B cell (primary cell): ENCODE data around the gene COL2A1. TPM values are rescaled to one million over a fixed set of nuclear protein-coding genes. Genes with fewer than 3 reads are reported as not detected.

Experiments
- ATAC-seq: fragments of 200-7000 bp; cut with Tn5 transposase; one replicate; pipeline ENCODE4 v1.10.0; 2021; ENCODE audit warnings: low read depth, mild to moderate bottlenecking, moderate number of reproducible peaks, moderate library complexity
- CTCF ChIA-PET: fragments of 350-600 bp; sonication (Branson Sonifier 250); formaldehyde crosslinking; loops from one replicate; lab custom pipeline; 2021; ENCODE audit warnings: antibody characterized with exemption, inconsistent platforms; lab: Charles Lee
- POLR2A ChIA-PET: fragments of 350-600 bp; sonication (Branson Sonifier 250); formaldehyde crosslinking; loops from one replicate; lab custom pipeline; 2021; ENCODE audit warnings: antibody characterized with exemption; lab: Charles Lee
- DNase-seq: peaks from one replicate; pipeline ENCODE4 v3.0.0; 2013
- H2AFZ ChIP-seq: 2 replicates; pipeline ENCODE4 v1.6.1; 2012; ENCODE audit warnings: mild to moderate bottlenecking, low read depth, low read length; ENCODE audit not compliant: insufficient read depth, poor library complexity, severe bottlenecking
- H3K27ac ChIP-seq, 2 donors: 1 replicate in 1 of 2; 2 replicates in 1 of 2; pipeline ENCODE4 v1.5.1; 2012 to 2013; ENCODE audit warnings: low read length in 2 of 2, mild to moderate bottlenecking in 2 of 2, moderate library complexity in 1 of 2
- H3K27me3 ChIP-seq, 4 experiments: fragments of 200-600 bp in 1 of 4; sonication (generic) in 1 of 4; replicated peaks in 1 of 4; 1 replicate in 2 of 4; 2 replicates in 2 of 4; pipeline versions ENCODE4 v1.6.1 to v1.7.0; 2013 to 2016; ENCODE audit warnings: low read length in 3 of 4, mild to moderate bottlenecking in 2 of 4, mixed read lengths in 1 of 4, moderate library complexity in 1 of 4; ENCODE audit not compliant: insufficient read depth in 4 of 4, control insufficient read depth in 3 of 4; ENCODE audit errors: control extremely low read depth in 1 of 4
- H3K36me3 ChIP-seq, 2 experiments: replicated peaks in 1 of 2; 1 replicate in 1 of 2; 2 replicates in 1 of 2; pipeline versions ENCODE4 v1.6.1 to v1.7.1; 2013; ENCODE audit warnings: low read length in 1 of 2; ENCODE audit not compliant: insufficient read depth in 2 of 2, control insufficient read depth in 1 of 2; ENCODE audit errors: control extremely low read depth in 1 of 2, extremely low read depth in 1 of 2
- H3K4me1 ChIP-seq, 2 donors: fragments of 200-600 bp in 1 of 2; sonication (generic) in 1 of 2; 1 replicate in 1 of 2; 2 replicates in 1 of 2; pipeline versions ENCODE4 v1.5.1 to v1.6.1; 2013 to 2017; ENCODE audit warnings: low read length in 2 of 2; ENCODE audit not compliant: control insufficient read depth in 2 of 2, insufficient read depth in 2 of 2
- H3K4me2 ChIP-seq: replicated peaks from 2 replicates; pipeline ENCODE3; 2012; ENCODE audit warnings: mild to moderate bottlenecking, low read depth, low read length; ENCODE audit not compliant: poor library complexity, severe bottlenecking
- H3K4me3 ChIP-seq, 5 experiments: fragments of 200-600 bp in 1 of 5; sonication (generic) in 1 of 5; 1 replicate in 3 of 5; 2 replicates in 2 of 5; pipeline versions ENCODE4 v1.5.1 to v1.7.0; 2011 to 2016; ENCODE audit warnings: low read length in 4 of 5, mild to moderate bottlenecking in 4 of 5, low read depth in 2 of 5, control low read depth in 1 of 5, moderate library complexity in 1 of 5; ENCODE audit not compliant: insufficient read depth in 1 of 5; ENCODE audit errors: control extremely low read depth in 1 of 5, extremely low read depth in 1 of 5
- H3K79me2 ChIP-seq: fragments of 200-600 bp; sonication (generic); one replicate; pipeline ENCODE4 v1.6.0; 2016; ENCODE audit warnings: low read length; ENCODE audit not compliant: control insufficient read depth, insufficient read depth
- H3K9ac ChIP-seq: fragments of 200-600 bp; sonication (generic); 2 replicates; pipeline ENCODE4 v1.6.1; 2017; ENCODE audit warnings: mild to moderate bottlenecking, low read length, moderate library complexity
- H3K9me3 ChIP-seq, 3 donors: one replicate each; pipeline versions ENCODE4 v1.6.1 to v1.7.1; 2013; ENCODE audit warnings: low read length in 2 of 3; ENCODE audit not compliant: control insufficient read depth in 2 of 3, insufficient read depth in 1 of 3; ENCODE audit errors: control extremely low read depth in 1 of 3
- H4K20me1 ChIP-seq: 2 replicates; pipeline ENCODE4 v1.6.0; 2012; ENCODE audit warnings: mild to moderate bottlenecking, low read length; ENCODE audit not compliant: insufficient read depth, control insufficient read depth, poor library complexity, severe bottlenecking
- H3K27ac Mint-ChIP-seq: one replicate; pipeline ENCODE4 v1.8.0; 2021; ENCODE audit warnings: mixed read lengths
- H3K27me3 Mint-ChIP-seq: one replicate; pipeline ENCODE4 v1.8.0; 2021; ENCODE audit warnings: mixed read lengths
- H3K4me1 Mint-ChIP-seq: one replicate; pipeline ENCODE4 v1.8.0; 2021; ENCODE audit warnings: mixed read lengths
- H3K4me3 Mint-ChIP-seq: one replicate; pipeline ENCODE4 v1.8.0; 2021; ENCODE audit warnings: mixed read lengths
- H3K9me3 Mint-ChIP-seq: one replicate; pipeline ENCODE4 v1.8.0; 2022; ENCODE audit warnings: mixed read lengths; ENCODE audit not compliant: insufficient read depth
- EZH2 ChIP-seq: IDR thresholded peaks from 2 replicates; pipeline ENCODE4 v1.6.1; 2012; ENCODE audit warnings: borderline replicate concordance, low read depth, mild to moderate bottlenecking, moderate library complexity, low read length; ENCODE audit not compliant: insufficient read depth, poor library complexity, severe bottlenecking
- WGBS: methylation state at CpG from one replicate; pipeline ENCODE4 v1.1.5; 2013; ENCODE audit warnings: missing lambda C conversion rate; ENCODE audit not compliant: insufficient coverage; 5-methylcytosine and 5-hydroxymethylcytosine counted together
- intact Hi-C: fragments of 100-400 bp; cut with micrococcal nuclease; formaldehyde crosslinking; loops from one replicate; pipeline ENCODE4 v1.10.0; 2022
- polyA plus RNA-seq: library from polyadenylated mRNA; depleted of rRNA; stranded (reverse); fragments of >200 nt; gene quantifications from 2 replicates; pipeline ENCODE4 v1.2.3, GENCODE V29; 2012
- total RNA-seq, 2 donors: library from RNA; stranded (reverse); fragments of 120-200 nt in 1 of 2; gene quantifications; 1 replicate in 1 of 2; 2 replicates in 1 of 2; pipeline versions ENCODE4 v1.2.3 to v1.2.4, GENCODE V29; 2013 to 2022
- TF ChIP-seq, protein P1 (sequence below): fragments of 200-600 bp; IDR thresholded peaks from one replicate; pipeline ENCODE4 v1.8.0; 2022; ENCODE audit warnings: antibody characterized with exemption, mild to moderate bottlenecking

The COL2A1 gene
- total and polyA plus RNA-seq, 2 donors (not counting 1 experiment from before 2014, with no cell fraction given) = not detected

DNA sequence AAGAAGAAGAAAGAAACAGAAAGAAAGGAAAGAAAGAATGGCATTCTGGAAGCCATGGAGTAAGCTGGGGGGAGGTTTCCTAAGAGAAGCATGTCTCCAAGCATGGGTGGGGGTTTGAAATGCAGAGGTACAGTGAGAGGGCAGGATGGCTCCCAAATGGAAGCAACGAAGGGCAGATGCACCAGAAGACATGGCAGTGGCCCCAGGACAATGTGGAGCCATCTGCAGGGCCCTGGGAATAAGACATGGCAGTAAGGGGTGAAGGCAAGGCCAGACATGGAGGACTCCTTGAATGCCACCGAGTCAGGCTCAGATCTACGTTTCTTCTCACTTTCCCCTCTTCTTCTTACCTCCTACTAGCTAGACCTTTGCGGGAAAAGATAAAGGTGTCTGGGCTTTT, 4.7 kb upstream of the COL2A1 start:
- intact Hi-C loops = no loop called here
- Histone ChIP-seq H3K27me3 (peaks cover 2 to 55% (median 36%) of the 10 kb centered on the region in 4 experiments), H3K9me3 (peaks cover 0 to 7% (median 2%) of the 10 kb centered on the region in 3 donors), H3K79me2 (no peaks in the 10 kb centered on the region), H2AFZ (no peak overlapping the region), H3K4me1 (peaks cover 15 to 21% of the 10 kb centered on the region in 2 donors), H4K20me1 (peaks cover 6% of the 10 kb centered on the region), H3K4me2 (no peak overlapping the region), H3K9ac (no peak overlapping the region), H3K36me3 (no peaks in the 10 kb centered on the region), H3K4me3 (no peak overlapping the region), H3K27ac (no peak overlapping the region)
- no peak for TF ChIP-seq EZH2
- TF ChIP-seq, protein P1, sequence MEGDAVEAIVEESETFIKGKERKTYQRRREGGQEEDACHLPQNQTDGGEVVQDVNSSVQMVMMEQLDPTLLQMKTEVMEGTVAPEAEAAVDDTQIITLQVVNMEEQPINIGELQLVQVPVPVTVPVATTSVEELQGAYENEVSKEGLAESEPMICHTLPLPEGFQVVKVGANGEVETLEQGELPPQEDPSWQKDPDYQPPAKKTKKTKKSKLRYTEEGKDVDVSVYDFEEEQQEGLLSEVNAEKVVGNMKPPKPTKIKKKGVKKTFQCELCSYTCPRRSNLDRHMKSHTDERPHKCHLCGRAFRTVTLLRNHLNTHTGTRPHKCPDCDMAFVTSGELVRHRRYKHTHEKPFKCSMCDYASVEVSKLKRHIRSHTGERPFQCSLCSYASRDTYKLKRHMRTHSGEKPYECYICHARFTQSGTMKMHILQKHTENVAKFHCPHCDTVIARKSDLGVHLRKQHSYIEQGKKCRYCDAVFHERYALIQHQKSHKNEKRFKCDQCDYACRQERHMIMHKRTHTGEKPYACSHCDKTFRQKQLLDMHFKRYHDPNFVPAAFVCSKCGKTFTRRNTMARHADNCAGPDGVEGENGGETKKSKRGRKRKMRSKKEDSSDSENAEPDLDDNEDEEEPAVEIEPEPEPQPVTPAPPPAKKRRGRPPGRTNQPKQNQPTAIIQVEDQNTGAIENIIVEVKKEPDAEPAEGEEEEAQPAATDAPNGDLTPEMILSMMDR = no peak
- WGBS = 45% methylated on average over 1 of the region's 4 CpGs
- no peak for ATAC-seq
- ChIA-PET CTCF (no interaction called here), POLR2A (no interaction called here)
- H3K4me3 Mint-ChIP-seq = no peak overlapping the region
- peaks cover 75% of the 10 kb centered on the region for H3K27me3 Mint-ChIP-seq
- H3K27ac Mint-ChIP-seq = no peak overlapping the region
- peaks cover 4% of the 10 kb centered on the region for H3K4me1 Mint-ChIP-seq
- H3K9me3 Mint-ChIP-seq = no peaks in the 10 kb centered on the region
- no peak for DNase-seq

DNA sequence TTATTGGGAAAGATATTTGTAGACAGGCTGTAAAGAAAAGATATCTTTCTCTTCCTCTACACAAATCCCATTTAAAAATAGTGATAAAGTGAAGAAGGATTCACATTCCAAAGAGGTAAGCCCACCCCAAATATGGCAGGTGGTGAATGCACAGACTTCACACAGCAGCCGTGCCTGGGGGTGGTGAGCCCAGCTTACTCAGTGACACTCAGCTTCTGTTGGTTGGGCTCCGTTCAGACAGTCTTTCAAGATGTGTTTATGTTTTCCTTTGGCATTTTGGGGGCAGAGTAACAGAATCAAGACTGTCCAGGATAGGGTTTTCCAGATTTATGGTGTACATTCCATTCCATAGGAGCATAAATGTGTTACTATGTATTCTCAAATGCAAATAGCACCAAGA, 4.1 kb upstream of the COL2A1 start:
- no peaks in the 10 kb centered on the region for H3K9me3 Mint-ChIP-seq
- Histone ChIP-seq H3K9me3 (peaks cover 0 to 13% (median 2%) of the 10 kb centered on the region in 3 donors), H3K4me3 (no peak overlapping the region), H3K27me3 (peaks cover 2 to 61% (median 41%) of the 10 kb centered on the region in 4 experiments), H3K36me3 (no peaks in the 10 kb centered on the region), H3K27ac (no peak overlapping the region), H3K4me1 (peaks cover 21 to 27% of the 10 kb centered on the region in 2 donors), H2AFZ (no peak overlapping the region), H3K4me2 (no peak overlapping the region), H3K9ac (no peak overlapping the region), H3K79me2 (no peaks in the 10 kb centered on the region), H4K20me1 (peaks cover 6% of the 10 kb centered on the region)
- H3K27me3 Mint-ChIP-seq = peaks cover 77% of the 10 kb centered on the region
- no peak overlapping the region for H3K4me3 Mint-ChIP-seq
- ChIA-PET CTCF (no interaction called here), POLR2A (no interaction called here)
- WGBS = 71% methylated on average over 1 of the region's 2 CpGs
- DNase-seq (no peak), ATAC-seq (no peak)
- H3K27ac Mint-ChIP-seq = no peak overlapping the region
- intact Hi-C loops = no loop called here
- no peak for TF ChIP-seq EZH2
- TF ChIP-seq, protein P1 = no peak
- peaks cover 10% of the 10 kb centered on the region for H3K4me1 Mint-ChIP-seq
